Measurements from ENCODE around the gene PAK5.

GRCh38 chr20:9594284-9594875, 244.5 kb downstream of the PAK5 start:
- no peak for TF ChIP-seq POLR2AphosphoS5 (IDR thresholded peaks at IDR 0.05; ENCODE audit: low read depth)
- TF ChIP-seq CTCF (conservative IDR thresholded peaks at IDR 0.05; ENCODE audit: low read depth in 2 of 2), result no peak
- TF ChIP-seq REST (IDR thresholded peaks at IDR 0.05; ENCODE audit: unreplicated experiment), result no peak
- TF ChIP-seq EZH2 (IDR thresholded peaks at IDR 0.05; ENCODE audit: low read depth, unreplicated experiment), result no peak
- no peak for TF ChIP-seq ETS1 (IDR thresholded peaks at IDR 0.05)
- TF ChIP-seq CREB1 (CRISPR knock-in tag; IDR thresholded peaks at IDR 0.05; ENCODE audit: low read depth), result no peak
